Hematopoietic multipotent progenitor cell treated with erythropoietin and hydrocortisone succinate and interleukin-3 and kit ligand, for 15 days (in vitro differentiated cells): ENCODE data around the gene PIP4K2B.
"Not testable (repeated sequence)": the region's sequence is repeated elsewhere in the genome, so short reads cannot be mapped to it uniquely, and the experiment has no call there.

ENCODE experiments used
- DNase-seq: peaks from one replicate; pipeline ENCODE4 v3.0.0-alpha.2; 2015; ENCODE audit warnings: low spot score

The PIP4K2B gene

GRCh38 chr17:38730526-38731379, 68.6 kb downstream of the PIP4K2B start:
- DNase-seq, result peak; percentile 35

- peak; percentile 87 for DNase-seq
Measured at GRCh38 chr17:38729886-38730525, 69.3 kb downstream of the PIP4K2B start, which contains the start of gene CISD3. CISD3 (plus strand) TSS chr17:38730341; CDS start chr17:38730359, 18 bp downstream.

DNA sequence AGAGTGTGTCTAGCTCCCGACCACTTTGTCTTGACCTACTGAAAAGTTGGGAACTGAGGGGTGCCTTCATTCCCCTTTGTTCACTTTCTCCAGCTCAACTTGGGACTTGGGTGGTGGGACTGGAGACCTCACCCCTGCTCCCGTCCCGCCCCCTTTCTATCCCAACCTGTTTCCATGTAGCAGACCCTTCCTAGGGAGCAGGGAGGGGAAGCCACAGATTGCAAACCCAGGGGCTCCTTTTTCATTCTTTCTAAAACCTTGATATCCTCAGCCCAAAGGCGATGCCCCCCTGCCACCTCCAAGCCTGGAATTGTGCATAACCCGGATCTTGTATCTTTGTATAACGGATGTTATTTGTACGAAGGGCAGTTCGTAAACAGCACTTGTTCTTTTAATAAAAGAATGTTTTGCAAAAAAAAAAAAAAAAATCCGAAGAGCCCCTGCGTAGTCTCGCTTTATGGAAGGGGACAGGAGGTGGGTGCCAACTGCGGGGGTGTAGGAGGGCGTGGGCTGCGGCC, 69.9 kb downstream of the PIP4K2B start:
- no peak for DNase-seq

DNA sequence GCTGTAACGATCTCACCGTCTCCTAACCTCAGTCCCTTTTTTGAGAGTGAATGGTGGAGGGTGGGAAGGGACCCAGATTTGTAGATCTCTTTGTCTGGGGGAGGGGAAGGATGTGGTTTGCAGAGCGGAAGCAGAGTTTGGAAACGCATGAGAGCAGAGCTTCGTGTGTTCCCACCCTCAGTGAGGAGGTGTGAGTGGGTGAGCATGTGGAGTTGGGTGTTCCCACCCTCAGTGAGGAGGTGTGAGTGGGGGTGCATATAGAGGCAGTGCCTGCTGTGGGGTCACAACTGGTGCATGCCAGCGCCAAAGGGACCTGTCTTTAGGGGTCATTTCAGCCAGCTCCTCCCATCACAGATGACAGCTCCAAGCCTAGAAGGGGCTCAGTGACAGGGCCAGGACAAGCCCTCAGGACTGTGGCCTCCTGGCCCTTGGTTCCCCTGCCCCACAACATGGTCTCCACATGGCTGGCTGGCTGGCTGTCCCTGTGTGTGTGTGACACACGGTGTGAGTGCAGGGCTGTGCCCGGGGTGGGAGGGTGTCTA, 71.0 kb downstream of the PIP4K2B start:
- DNase-seq, result no peak

GRCh38 chr17:38727736-38728135, 71.6 kb downstream of the PIP4K2B start:
- DNase-seq, result no peak

- DNase-seq, result not testable (repeated sequence)
Measured at GRCh38 chr17:38726145-38726544, 73.2 kb downstream of the PIP4K2B start.

GRCh38 chr17:38725066-38725465, 74.3 kb downstream of the PIP4K2B start:
- no peak for DNase-seq

DNA sequence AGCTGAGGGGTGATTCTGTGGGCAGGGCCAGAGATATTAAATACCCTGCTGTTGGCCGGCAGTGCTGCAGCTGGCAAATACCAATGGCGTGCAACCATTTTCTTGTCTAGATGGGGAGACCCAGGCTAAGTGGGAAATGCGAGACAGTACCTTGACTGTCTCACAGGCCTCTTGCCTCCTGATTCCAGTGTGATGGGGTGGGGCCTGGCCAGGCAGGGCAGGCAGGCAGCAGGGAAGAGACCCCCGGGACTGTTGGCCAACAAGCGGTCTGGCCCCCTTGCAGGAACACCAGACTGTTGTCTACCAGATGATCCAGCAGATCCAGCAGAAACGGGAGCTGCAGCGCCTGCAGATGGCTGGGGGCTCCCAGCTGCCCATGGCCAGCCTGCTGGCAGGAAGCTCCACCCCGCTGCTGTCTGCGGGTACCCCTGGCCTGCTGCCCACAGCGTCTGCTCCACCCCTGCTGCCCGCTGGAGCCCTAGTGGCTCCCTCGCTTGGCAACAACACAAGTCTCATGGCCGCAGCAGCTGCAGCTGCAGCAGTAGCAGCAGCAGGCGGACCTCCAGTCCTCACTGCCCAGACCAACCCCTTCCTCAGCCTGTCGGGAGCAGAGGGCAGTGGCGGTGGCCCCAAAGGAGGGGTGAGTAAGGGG, 74.9 kb downstream of the PIP4K2B start:
- no peak for DNase-seq

DNA sequence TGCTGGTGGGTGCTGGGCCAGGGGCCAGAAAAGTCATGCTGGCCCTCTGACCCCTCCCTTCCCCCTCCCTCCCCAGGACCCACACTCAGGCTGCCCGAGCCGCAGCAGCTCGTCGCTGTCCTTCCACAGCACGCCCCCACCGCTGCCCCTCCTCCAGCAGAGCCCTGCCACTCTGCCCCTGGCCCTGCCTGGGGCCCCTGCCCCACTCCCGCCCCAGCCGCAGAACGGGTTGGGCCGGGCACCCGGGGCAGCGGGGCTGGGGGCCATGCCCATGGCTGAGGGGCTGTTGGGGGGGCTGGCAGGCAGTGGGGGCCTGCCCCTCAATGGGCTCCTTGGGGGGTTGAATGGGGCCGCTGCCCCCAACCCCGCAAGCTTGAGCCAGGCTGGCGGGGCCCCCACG, 77.6 kb downstream of the PIP4K2B start:
- no peak for DNase-seq

DNA sequence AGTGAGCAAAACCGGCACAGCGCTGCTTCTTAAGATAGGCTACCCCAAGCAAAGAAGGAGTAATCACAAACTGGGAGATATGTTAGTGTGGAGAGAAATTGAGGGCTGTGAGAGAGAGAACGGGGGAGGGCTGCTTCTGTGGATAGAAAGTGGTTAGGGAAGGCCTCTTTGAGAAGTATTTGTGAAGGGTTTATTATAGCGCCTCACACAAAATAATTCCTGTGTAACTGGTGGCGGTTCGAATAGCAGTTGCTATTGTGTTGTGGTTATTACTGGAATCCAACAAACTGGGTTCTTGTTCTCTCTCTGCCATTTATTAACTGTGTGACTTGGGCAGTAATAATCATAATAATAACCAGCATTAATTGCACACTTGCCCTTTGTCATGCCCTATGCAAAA, 78.4 kb downstream of the PIP4K2B start:
- no peak for DNase-seq

DNA sequence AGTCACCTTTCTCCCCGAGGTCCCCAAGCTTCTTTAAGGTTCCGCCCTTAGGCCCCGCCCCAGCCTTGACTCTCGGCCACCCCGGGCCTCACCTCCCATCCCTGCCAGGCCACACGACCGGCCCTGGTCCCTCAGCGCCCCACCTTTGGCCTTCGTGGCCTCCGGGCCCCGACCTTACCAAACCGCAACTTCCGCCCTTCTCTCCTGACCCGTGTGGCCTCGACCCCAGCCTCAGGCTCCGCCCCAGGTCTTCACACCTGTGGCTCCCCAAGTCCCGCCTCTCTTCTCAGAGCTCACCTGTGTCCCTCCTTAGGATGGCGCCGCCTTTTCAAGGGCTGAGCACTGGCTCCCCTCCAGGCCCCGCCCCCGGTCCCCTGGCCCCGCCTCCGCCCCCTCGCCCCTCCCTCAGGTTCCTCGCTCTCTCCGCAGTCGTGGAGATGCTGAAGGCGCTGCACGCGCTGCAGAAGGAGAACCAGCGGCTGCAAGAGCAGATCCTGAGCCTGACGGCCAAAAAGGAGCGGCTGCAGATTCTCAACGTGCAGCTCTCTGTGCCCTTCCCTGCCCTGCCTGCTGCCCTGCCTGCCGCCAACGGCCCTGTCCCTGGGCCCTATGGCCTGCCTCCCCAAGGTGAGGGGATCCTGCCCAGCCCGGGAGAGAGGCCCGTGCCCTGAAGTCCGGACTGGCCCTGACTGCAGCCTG, 79.3 kb downstream of the PIP4K2B start:
- no peak for DNase-seq

GRCh38 chr17:38719289-38719942, 79.9 kb downstream of the PIP4K2B start:
- no peak for DNase-seq

DNA sequence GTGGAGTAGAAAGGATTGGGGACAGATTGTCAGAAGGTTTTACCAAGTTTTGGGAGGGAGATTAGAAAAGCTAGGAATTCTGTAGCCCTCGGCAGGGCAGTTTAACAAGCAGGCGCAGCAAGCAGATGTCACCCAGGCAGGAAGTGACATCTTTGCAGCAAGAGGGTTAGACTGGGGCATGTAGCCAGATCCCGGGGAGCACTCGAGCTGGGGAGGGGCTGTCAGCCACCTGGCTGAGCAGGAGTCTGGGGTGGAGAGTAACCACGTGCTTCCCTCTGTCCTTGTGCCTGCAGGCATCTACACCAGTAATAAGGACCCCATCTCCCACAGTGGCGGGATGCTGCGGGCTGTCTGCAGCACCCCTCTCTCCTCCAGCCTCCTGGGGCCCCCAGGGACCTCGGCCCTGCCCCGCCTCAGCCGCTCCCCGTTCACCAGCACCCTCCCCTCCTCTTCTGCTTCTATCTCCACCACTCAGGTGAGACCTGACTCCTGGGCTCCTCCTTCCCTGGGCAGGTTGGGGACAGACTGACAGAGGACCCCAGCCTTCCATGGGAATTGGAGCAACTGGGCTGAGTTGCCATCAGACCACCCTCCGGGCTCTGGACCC, 82.1 kb downstream of the PIP4K2B start:
- DNase-seq, result no peak

- DNase-seq, result no peak
Measured at GRCh38 chr17:38716368-38717005, 82.9 kb downstream of the PIP4K2B start.
